ENCODE data around the gene ZG16B.

GRCh38 chr16:2825049-2825742 is 4.9 kb upstream of the ZG16B start:
- TF ChIP-seq CTCF (IDR thresholded peaks at IDR 0.05 in 8 of 11, conservative IDR thresholded peaks at IDR 0.05 in 3 of 11) (no peak), POLR2A (IDR thresholded peaks at IDR 0.05) (no peak)

Measured in spleen (tissue), 7 donors.